Keratinocyte (primary cell): ENCODE results near the gene EMC10. TPM values are rescaled to one million over a fixed set of nuclear protein-coding genes. Genes with fewer than 3 reads are reported as not detected.

Experiments used
- DNase-seq: peaks from one replicate; pipeline ENCODE4 v3.0.0-alpha.2; 2011; ENCODE audit warnings: low read depth, missing footprints, low spot score
- FAIRE-seq: peaks from 2 replicates; lab custom pipeline; 2011; peaks lifted over from hg19 to GRCh38; lab: Jason Lieb, UNC
- H2AFZ ChIP-seq: 2 replicates; pipeline ENCODE4 v1.6.0; 2012; ENCODE audit warnings: low read length, control low read depth, inconsistent platforms; ENCODE audit not compliant: control insufficient read depth
- H3K27ac ChIP-seq: 2 replicates; pipeline ENCODE4 v1.5.1; 2011; ENCODE audit warnings: low read length; ENCODE audit not compliant: control insufficient read depth, insufficient read depth
- H3K27me3 ChIP-seq: 3 replicates; pipeline ENCODE4 v1.6.0; 2011; ENCODE audit warnings: low read length; ENCODE audit not compliant: control insufficient read depth, insufficient read depth; ENCODE audit errors: extremely low read depth
- H3K36me3 ChIP-seq, 2 experiments: 2 replicates in 1 of 2; 3 replicates in 1 of 2; pipeline ENCODE4 v1.5.1; 2011; ENCODE audit warnings: low read length in 2 of 2, mild to moderate bottlenecking in 1 of 2; ENCODE audit not compliant: control insufficient read depth in 2 of 2, insufficient read depth in 2 of 2; ENCODE audit errors: extremely low read depth in 1 of 2
- H3K4me1 ChIP-seq: 3 replicates; pipeline ENCODE4 v1.5.1; 2011; ENCODE audit warnings: low read length; ENCODE audit not compliant: control insufficient read depth, insufficient read depth; ENCODE audit errors: extremely low read depth
- H3K4me2 ChIP-seq: 3 replicates; pipeline ENCODE4 v1.6.0; 2011; ENCODE audit warnings: low read depth, low read length; ENCODE audit not compliant: control insufficient read depth, insufficient read depth; ENCODE audit errors: extremely low read depth
- H3K4me3 ChIP-seq, 3 experiments: fragments of 200-600 bp in 1 of 3; sonication (generic) in 1 of 3; 2 replicates in 2 of 3; 3 replicates in 1 of 3; pipeline ENCODE4 v1.5.1; 2011 to 2016; ENCODE audit warnings: low read length in 3 of 3, mild to moderate bottlenecking in 3 of 3, control low read depth in 2 of 3, inconsistent platforms in 1 of 3, low read depth in 1 of 3, mixed read lengths in 1 of 3, mixed run types in 1 of 3, moderate library complexity in 1 of 3; ENCODE audit not compliant: control insufficient read depth in 2 of 3, insufficient read depth in 2 of 3; ENCODE audit errors: extremely low read depth in 1 of 3
- H3K79me2 ChIP-seq: 2 replicates; pipeline ENCODE4 v1.6.0; 2012; ENCODE audit warnings: low read length; ENCODE audit not compliant: control insufficient read depth, insufficient read depth
- H3K9ac ChIP-seq: 3 replicates; pipeline ENCODE4 v1.6.0; 2011; ENCODE audit warnings: low read length; ENCODE audit not compliant: control insufficient read depth, insufficient read depth; ENCODE audit errors: extremely low read depth
- H3K9me1 ChIP-seq: 3 replicates; pipeline ENCODE4 v1.6.0; 2011; ENCODE audit warnings: low read length; ENCODE audit not compliant: control insufficient read depth, insufficient read depth; ENCODE audit errors: extremely low read depth
- H3K9me3 ChIP-seq: 2 replicates; pipeline ENCODE4 v1.5.1; 2012; ENCODE audit warnings: low read depth, low read length; ENCODE audit not compliant: control insufficient read depth
- H4K20me1 ChIP-seq: 3 replicates; pipeline ENCODE4 v1.6.0; 2011; ENCODE audit warnings: low read length; ENCODE audit not compliant: control insufficient read depth, insufficient read depth; ENCODE audit errors: extremely low read depth
- EZH2 ChIP-seq: IDR thresholded peaks from one replicate; pipeline ENCODE4 v1.6.1; 2012; ENCODE audit warnings: inconsistent platforms, mild to moderate bottlenecking, low read length, moderate library complexity
- dilution Hi-C: fragments of 300-500 bp; cut with MboI; formaldehyde crosslinking; loops from one replicate; pipeline ENCODE4 v1.7.0; 2020; ENCODE audit warnings: low sequenced_read_pairs; ENCODE audit not compliant: extremely low pct_ligation_motif_present
- polyA plus RNA-seq, 5 experiments: library from polyadenylated mRNA; depleted of rRNA in 3 of 5; stranded (reverse) in 3 of 5; stranded (forward) in 1 of 5; unstranded in 1 of 5; fragments of >200 nt; gene quantifications; 1 replicate in 1 of 5; 2 replicates in 3 of 5; 3 replicates in 1 of 5; pipeline versions ENCODE4 v1.2.1 to v1.2.3, GENCODE V29; 2011 to 2012; ENCODE audit warnings: missing spikeins in 2 of 5, low read depth in 1 of 5, low replicate concordance in 1 of 5
- TF ChIP-seq, protein P1 (sequence below), 3 experiments: IDR thresholded peaks in 1 of 3; conservative IDR thresholded peaks in 1 of 3; optimal IDR thresholded peaks in 1 of 3; 2 replicates in 2 of 3; 3 replicates in 1 of 3; pipeline versions ENCODE3 to v1.5.1; 2011; ENCODE audit warnings: low read length in 3 of 3, mild to moderate bottlenecking in 3 of 3, moderate library complexity in 2 of 3, control low read depth in 1 of 3, inconsistent platforms in 1 of 3; ENCODE audit not compliant: insufficient read depth in 2 of 3; ENCODE audit errors: extremely low read depth in 1 of 3

EMC10 gene
- polyA plus RNA-seq, 1 donor (not counting 4 experiments of a cell fraction or from before 2014, with no cell fraction given), result 26.7 TPM

- Histone ChIP-seq H4K20me1 (no peaks in the 10 kb centered on the region), H3K9me3 (no peaks in the 10 kb centered on the region), H3K79me2 (peaks cover 5% of the 10 kb centered on the region), H3K9ac (peak overlapping the region; percentile 81), H3K4me3 (peak overlapping the region; percentile 68 to 94 (median 91)), H2AFZ (peak overlapping the region; percentile 49), H3K27me3 (peaks cover 3% of the 10 kb centered on the region), H3K4me1 (peaks cover 4% of the 10 kb centered on the region), H3K36me3 (peaks cover 0 to 1% of the 10 kb centered on the region in 2 experiments), H3K4me2 (peak overlapping the region; percentile 91), H3K27ac (peak overlapping the region; percentile 68), H3K9me1 (no peaks in the 10 kb centered on the region)
- dilution Hi-C loops, result no loop called here
- TF ChIP-seq, protein P1, sequence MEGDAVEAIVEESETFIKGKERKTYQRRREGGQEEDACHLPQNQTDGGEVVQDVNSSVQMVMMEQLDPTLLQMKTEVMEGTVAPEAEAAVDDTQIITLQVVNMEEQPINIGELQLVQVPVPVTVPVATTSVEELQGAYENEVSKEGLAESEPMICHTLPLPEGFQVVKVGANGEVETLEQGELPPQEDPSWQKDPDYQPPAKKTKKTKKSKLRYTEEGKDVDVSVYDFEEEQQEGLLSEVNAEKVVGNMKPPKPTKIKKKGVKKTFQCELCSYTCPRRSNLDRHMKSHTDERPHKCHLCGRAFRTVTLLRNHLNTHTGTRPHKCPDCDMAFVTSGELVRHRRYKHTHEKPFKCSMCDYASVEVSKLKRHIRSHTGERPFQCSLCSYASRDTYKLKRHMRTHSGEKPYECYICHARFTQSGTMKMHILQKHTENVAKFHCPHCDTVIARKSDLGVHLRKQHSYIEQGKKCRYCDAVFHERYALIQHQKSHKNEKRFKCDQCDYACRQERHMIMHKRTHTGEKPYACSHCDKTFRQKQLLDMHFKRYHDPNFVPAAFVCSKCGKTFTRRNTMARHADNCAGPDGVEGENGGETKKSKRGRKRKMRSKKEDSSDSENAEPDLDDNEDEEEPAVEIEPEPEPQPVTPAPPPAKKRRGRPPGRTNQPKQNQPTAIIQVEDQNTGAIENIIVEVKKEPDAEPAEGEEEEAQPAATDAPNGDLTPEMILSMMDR (optimal IDR thresholded peaks at IDR 0.05 in 1 of 3, IDR thresholded peaks at IDR 0.05 in 1 of 3, conservative IDR thresholded peaks at IDR 0.05 in 1 of 3; ENCODE audit: extremely low read depth in 1 of 3, insufficient read depth in 2 of 3, low read length in 3 of 3), result no peak
- TF ChIP-seq EZH2, result no peak
- FAIRE-seq (no peak), DNase-seq (no peak)
Measured at GRCh38 chr19:50510121-50510670, 33.9 kb downstream of the EMC10 start.

- Histone ChIP-seq H3K79me2 (peaks cover 5% of the 10 kb centered on the region), H3K9me1 (no peaks in the 10 kb centered on the region), H3K4me2 (peak overlapping the region; percentile 91), H4K20me1 (no peaks in the 10 kb centered on the region), H3K4me1 (peaks cover 4% of the 10 kb centered on the region), H2AFZ (peak overlapping the region; percentile 49), H3K36me3 (peaks cover 0 to 1% of the 10 kb centered on the region in 2 experiments), H3K27me3 (peaks cover 3% of the 10 kb centered on the region), H3K9me3 (no peaks in the 10 kb centered on the region), H3K4me3 (peak overlapping the region; percentile 68 to 94 (median 91)), H3K9ac (peak overlapping the region; percentile 81), H3K27ac (peak overlapping the region; percentile 68)
- dilution Hi-C loops, result no loop called here
- no peak for TF ChIP-seq EZH2
- TF ChIP-seq, protein P1 (optimal IDR thresholded peaks at IDR 0.05 in 1 of 3, IDR thresholded peaks at IDR 0.05 in 1 of 3, conservative IDR thresholded peaks at IDR 0.05 in 1 of 3; ENCODE audit: extremely low read depth in 1 of 3, insufficient read depth in 2 of 3, low read length in 3 of 3), result no peak
- DNase-seq (no peak), FAIRE-seq (no peak)
Measured at GRCh38 chr19:50510700-50511068, 34.4 kb downstream of the EMC10 start.
